NB4 (cell line): ENCODE data around the gene HOXD4.
A peak's percentile ranks its signal among the peaks of the same experiment; 100 is the strongest.

ENCODE experiments used
- CTCF ChIP-seq: IDR thresholded peaks from one replicate; pipeline ENCODE4 v1.5.1; 2012; ENCODE audit warnings: low read depth, low read length
- MAX ChIP-seq: IDR thresholded peaks from 2 replicates; pipeline ENCODE4 v1.6.1; 2011; ENCODE audit warnings: low read depth, low read length
- MYC ChIP-seq: IDR thresholded peaks from 2 replicates; pipeline ENCODE4 v1.6.1; 2011; ENCODE audit warnings: low read depth, low read length
- POLR2A ChIP-seq: IDR thresholded peaks from 2 replicates; pipeline ENCODE4 v1.6.1; 2011; ENCODE audit warnings: mild to moderate bottlenecking; ENCODE audit not compliant: insufficient read length; ENCODE audit errors: extremely low read depth

GRCh38 chr2:176140513-176141317 lies 10.6 kb upstream of the HOXD4 start:
- peak; percentile 83 for TF ChIP-seq CTCF
- no peak for TF ChIP-seq MAX
- TF ChIP-seq POLR2A, result no peak
- TF ChIP-seq MYC, result no peak
